SU-DHL-6 (cell line): ENCODE data around the gene RESP18.

ENCODE experiments used
- CTCF ChIP-seq: fragments of 200-600 bp; sonication (generic); IDR thresholded peaks from one replicate; pipeline ENCODE4 v1.5.1; 2017; ENCODE audit warnings: antibody characterized with exemption, mild to moderate bottlenecking, low read length, moderate library complexity; ENCODE audit not compliant: insufficient read depth, poor library complexity, severe bottlenecking
- EZH2phosphoT487 ChIP-seq: fragments of 200-600 bp; sonication (generic), shearing (Covaris generic); conservative IDR thresholded peaks from 2 replicates; pipeline ENCODE4 v1.6.1; 2018; ENCODE audit warnings: mild to moderate bottlenecking, antibody characterized with exemption, low read length, moderate library complexity, mixed read lengths

- TF ChIP-seq CTCF: no peak
- TF ChIP-seq EZH2phosphoT487: no peak
These were observed 47.8 kb downstream of the RESP18 start for GRCh38 chr2:219284501-219285372.
